ENCODE results near the gene MYO7B. TPM values are rescaled to one million over a fixed set of nuclear protein-coding genes. Genes with fewer than 3 reads are reported as not detected.

The MYO7B gene
- polyA plus RNA-seq, 2 of the 4 experiments (the other 2 are of a cell fraction): 0.04 to 0.09 TPM

- TF ChIP-seq ZFP36 (IDR thresholded peaks at IDR 0.05; ENCODE audit: borderline replicate concordance, partially characterized antibody): no peak
- no peak for TF ChIP-seq CBX8 (IDR thresholded peaks at IDR 0.05)
Observed at GRCh38 chr2:127579231-127579630, 43.7 kb downstream of the MYO7B start (continued).

DNA sequence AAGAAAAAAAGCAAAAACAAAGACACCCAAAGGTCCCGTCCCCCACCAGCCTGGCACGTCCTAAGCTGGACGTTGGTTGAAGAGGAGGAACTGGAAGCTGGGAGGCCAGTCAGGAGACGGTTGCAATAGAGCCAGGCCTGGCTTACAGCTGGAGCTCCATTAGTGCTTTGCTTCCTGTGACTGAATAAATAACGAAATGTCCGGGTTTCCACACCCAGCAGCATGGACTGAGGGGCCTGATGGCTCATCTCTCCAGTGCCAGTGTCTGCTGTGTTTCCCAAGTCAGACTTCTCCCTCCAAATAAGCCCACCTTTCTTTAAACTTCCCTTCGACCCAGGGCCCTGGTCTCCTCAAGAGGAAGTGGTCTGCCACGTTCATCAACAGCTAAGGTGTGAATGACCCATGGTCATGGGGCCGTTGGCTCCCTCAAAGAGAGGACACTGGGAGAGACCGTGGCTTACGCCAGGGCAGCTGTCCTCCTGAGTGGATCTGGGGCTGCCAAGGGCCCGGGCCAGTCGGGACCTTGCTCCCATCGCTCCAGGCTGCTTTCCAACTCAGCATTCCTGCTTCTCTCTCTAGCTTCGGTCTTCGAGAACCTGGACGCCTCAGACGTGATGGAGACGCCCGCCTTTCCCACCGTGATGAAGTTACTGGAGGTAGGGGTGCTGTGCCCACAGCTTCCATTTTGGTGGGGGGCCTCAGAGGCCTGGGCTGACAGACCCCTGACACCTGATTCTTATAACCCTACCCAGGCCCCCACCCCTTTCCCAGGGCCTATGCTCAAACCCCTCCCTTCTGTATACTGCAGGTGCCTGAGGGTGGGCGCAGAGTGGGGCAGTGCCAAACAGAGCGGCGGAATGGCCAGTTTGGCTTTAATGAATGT is 44.9 kb downstream of the MYO7B start:
- ChIA-PET POLR2A (no interaction called here), CTCF (interaction anchor here (1.0 to 4.1 kb wide), 5 partner anchors 11 to 69 kb away, joined by 3 to 15 read pairs (median 7); no protein-coding TSS in a partner anchor)
- FAIRE-seq: no peak
- DNase-seq (ENCODE audit: low read depth in 1 of 2, low spot score in 1 of 2): no peak
- WGBS (ENCODE audit: missing lambda C conversion rate): 71% methylated on average over 24 of the region's 24 CpGs
- Histone ChIP-seq H3K4me1 (no peaks in the 10 kb centered on the region), H3K27ac (no peak overlapping the region), H3K4me2 (no peak overlapping the region), H3K9me3 (no peaks in the 10 kb centered on the region), H3K4me3 (no peak overlapping the region)
- TF ChIP-seq, protein P1, sequence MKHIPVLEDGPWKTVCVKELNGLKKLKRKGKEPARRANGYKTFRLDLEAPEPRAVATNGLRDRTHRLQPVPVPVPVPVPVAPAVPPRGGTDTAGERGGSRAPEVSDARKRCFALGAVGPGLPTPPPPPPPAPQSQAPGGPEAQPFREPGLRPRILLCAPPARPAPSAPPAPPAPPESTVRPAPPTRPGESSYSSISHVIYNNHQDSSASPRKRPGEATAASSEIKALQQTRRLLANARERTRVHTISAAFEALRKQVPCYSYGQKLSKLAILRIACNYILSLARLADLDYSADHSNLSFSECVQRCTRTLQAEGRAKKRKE (CRISPR knock-in tag; IDR thresholded peaks at IDR 0.05; ENCODE audit: low read depth): no peak
- TF ChIP-seq BHLHE40 (IDR thresholded peaks at IDR 0.05; ENCODE audit: low read depth, low read length) (no peak), MAFK (IDR thresholded peaks at IDR 0.05; ENCODE audit: partially characterized antibody) (no peak), CEBPB (IDR thresholded peaks at IDR 0.05) (no peak)
- ATAC-seq: no peak

DNA sequence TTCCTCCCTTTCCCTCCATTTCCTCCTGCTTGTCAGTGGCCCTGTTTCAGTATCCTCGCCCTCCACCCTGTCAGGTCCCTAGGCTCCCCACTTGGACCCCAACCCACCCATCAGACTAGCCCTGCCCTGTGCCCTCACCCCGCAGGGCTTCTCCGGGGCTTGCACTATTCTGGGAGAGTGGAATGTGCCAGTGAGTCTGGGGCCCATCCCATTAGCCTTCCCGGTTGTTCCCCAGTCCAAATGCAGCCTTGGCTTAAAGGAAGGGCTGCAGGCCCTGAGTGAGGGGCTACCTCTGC is 45.5 kb downstream of the MYO7B start:
- no peak overlapping the region for H3K4me3 ChIP-seq
- no peaks in the 10 kb centered on the region for H3K9me3 ChIP-seq
- no peak for TF ChIP-seq POLR2A (IDR thresholded peaks at IDR 0.05; ENCODE audit: low read length)
- no peak for TF ChIP-seq KDM5A (IDR thresholded peaks at IDR 0.05)
- no peak for TF ChIP-seq E2F6 (IDR thresholded peaks at IDR 0.05; ENCODE audit: borderline replicate concordance, low read depth)
- no peak for TF ChIP-seq ZSCAN20 (CRISPR knock-in tag; IDR thresholded peaks at IDR 0.05)
- TF ChIP-seq EP300 (IDR thresholded peaks at IDR 0.05): no peak
- TF ChIP-seq ZNF302 (CRISPR knock-in tag; IDR thresholded peaks at IDR 0.05): no peak
- no peak for TF ChIP-seq ZFP36 (IDR thresholded peaks at IDR 0.05; ENCODE audit: borderline replicate concordance, partially characterized antibody)
- no peak for TF ChIP-seq CBX2 (IDR thresholded peaks at IDR 0.05; ENCODE audit: borderline replicate concordance, low read depth)
- no peak for TF ChIP-seq JUN (IDR thresholded peaks at IDR 0.05)
- TF ChIP-seq CBX8 (IDR thresholded peaks at IDR 0.05): no peak
- no peak for TF ChIP-seq TFCP2L1 (CRISPR knock-in tag; IDR thresholded peaks at IDR 0.05)
- TF ChIP-seq PHF8 (IDR thresholded peaks at IDR 0.05; ENCODE audit: borderline replicate concordance, low read depth): no peak
- TF ChIP-seq EHMT2 (IDR thresholded peaks at IDR 0.05; ENCODE audit: low read depth): no peak
- no peak for TF ChIP-seq MAFK (IDR thresholded peaks at IDR 0.05; ENCODE audit: partially characterized antibody)
- TF ChIP-seq CEBPB (IDR thresholded peaks at IDR 0.05): no peak
- TF ChIP-seq HOXB5 (CRISPR knock-in tag; IDR thresholded peaks at IDR 0.05): no peak
- no peak for TF ChIP-seq FOSL2 (IDR thresholded peaks at IDR 0.05)
- TF ChIP-seq FOSL2 (CRISPR knock-in tag; IDR thresholded peaks at IDR 0.05): no peak
- TF ChIP-seq ZC3H11A (IDR thresholded peaks at IDR 0.05): no peak
- TF ChIP-seq, protein P2, sequence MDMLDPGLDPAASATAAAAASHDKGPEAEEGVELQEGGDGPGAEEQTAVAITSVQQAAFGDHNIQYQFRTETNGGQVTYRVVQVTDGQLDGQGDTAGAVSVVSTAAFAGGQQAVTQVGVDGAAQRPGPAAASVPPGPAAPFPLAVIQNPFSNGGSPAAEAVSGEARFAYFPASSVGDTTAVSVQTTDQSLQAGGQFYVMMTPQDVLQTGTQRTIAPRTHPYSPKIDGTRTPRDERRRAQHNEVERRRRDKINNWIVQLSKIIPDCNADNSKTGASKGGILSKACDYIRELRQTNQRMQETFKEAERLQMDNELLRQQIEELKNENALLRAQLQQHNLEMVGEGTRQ (IDR thresholded peaks at IDR 0.05): no peak
- ChIA-PET POLR2A (no interaction called here), CTCF (interaction anchor here (1.0 to 2.6 kb wide), 3 partner anchors 10 to 69 kb away, joined by 4 to 15 read pairs (median 7); no protein-coding TSS in a partner anchor)
- H3K4me1 ChIP-seq: no peaks in the 10 kb centered on the region
- no peak for DNase-seq (ENCODE audit: low read depth in 1 of 2, low spot score in 1 of 2)
- FAIRE-seq: no peak
- WGBS (ENCODE audit: missing lambda C conversion rate): 54% methylated on average over 3 of the region's 4 CpGs
- no peak for ATAC-seq
- H3K4me2 ChIP-seq: no peak overlapping the region
- H3K27ac ChIP-seq: no peak overlapping the region

Measured in A549 (cell line).